Activated CD8-positive, alpha-beta memory T cell treated with anti-CD3 and anti-CD28 coated beads, Interleukin-2, amount 50 U/mL, for 1 hour (primary cell): ENCODE results near the gene B4GALT5.
"Not testable (repeated sequence)": the region's sequence is repeated elsewhere in the genome, so short reads cannot be mapped to it uniquely, and the experiment has no call there.

Source experiments
- DNase-seq: peaks from one replicate; pipeline ENCODE4 v3.0.0-alpha.2; 2020; ENCODE audit errors: extremely low read depth

Gene B4GALT5

DNA sequence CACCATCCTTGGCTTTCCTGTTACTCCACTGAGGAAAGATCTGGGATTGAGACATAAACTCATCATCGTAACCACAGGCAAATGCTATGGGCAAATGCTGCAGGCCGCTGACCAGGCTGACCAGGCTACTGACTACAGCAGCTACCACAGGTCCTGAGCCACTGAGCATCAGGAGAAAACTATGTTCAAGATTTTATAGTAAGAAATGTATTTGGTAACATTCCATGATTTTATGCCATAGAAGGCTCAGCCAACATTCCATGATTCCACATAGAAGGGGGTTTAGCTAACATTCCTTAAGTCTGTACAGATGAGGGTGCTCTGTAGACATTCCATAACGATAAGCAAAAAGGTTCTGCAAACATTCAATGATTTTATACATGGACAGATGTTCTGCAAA, 16.1 kb upstream of the B4GALT5 start:
- DNase-seq: no peak

DNA sequence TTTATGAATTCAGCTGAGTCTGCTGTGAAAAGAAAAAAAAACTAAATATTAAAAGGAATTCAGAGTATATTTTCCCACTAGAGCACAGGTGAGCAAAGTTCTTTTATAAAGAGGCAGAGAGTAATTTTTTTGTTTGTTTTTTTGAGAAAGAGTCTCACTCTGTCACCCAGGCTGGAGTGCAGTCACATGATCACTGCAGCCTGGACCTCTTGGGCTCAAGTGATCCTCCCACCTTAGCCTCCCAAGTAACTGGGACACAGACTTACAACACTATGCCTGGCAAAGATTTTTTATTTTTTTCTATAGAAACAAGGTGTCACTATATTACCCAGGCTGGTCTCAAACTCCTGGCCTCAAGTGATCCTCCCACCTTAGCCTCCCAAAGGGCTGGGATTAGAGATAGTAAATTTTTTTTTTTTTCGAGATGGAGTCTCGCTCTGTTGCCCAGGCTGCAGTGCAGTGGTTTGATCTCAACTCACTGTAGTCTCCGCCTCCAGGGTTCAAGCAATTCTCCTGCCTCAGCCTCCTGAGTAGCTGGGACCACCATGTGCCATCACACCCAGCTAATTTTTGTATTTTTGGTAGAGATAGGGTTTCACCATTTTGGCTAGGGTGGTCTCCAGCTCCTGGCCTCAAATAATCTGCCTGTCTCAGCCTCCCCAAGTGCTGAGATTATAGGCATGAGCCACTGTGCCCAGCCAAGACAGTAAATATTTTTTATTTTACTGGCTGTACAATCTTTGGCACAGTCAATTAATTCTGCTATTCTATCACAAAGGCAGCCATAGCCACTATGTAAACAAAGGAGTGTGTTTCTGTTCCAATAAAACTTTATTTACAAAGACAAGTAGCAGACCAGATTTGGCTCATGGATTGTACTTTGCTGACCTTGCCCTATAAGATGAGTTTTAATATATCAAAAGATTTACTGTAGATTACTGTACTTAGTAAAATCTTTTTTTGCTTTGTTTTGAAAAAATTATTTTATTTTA, 14.5 kb upstream of the B4GALT5 start:
- no peak for DNase-seq

DNA sequence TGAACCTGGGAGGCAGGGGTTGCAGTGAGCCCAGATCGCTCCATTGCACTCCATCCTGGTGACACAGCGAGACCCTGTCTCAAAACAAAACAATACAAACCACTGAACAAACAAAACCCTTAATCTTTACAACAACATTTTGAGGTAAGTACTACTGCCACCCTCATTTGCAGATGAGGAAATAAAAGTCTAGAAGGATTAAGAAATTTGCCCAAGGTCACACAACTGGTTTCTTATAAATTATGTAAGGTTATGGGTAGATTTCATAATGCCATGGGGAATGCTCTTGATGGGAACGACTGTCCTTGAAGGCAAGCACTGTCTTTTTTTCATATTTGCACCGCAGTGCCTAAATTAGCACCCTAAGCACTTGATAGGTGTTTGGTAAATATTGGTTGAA, 13.8 kb upstream of the B4GALT5 start:
- DNase-seq: no peak

DNA sequence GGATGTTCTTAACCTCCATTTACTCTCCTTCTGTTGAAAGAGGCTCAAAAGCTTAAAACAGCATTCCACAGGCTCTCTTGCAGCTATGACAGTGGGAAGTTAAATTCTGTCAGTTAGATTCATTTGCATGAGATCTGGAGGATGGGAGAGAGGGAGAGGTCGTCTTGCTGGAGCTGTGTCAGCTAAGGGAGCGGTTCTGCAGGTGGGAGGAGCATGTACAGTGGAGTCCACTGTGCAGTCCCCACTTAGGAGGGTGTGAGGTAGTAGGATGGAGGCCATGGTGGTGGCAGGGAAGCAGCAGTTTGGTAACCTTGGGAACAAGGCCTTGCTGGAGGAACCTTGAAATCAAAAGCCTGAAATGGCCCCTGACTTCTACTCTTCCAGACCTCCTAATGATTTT, 12.0 kb upstream of the B4GALT5 start:
- no peak for DNase-seq

DNA sequence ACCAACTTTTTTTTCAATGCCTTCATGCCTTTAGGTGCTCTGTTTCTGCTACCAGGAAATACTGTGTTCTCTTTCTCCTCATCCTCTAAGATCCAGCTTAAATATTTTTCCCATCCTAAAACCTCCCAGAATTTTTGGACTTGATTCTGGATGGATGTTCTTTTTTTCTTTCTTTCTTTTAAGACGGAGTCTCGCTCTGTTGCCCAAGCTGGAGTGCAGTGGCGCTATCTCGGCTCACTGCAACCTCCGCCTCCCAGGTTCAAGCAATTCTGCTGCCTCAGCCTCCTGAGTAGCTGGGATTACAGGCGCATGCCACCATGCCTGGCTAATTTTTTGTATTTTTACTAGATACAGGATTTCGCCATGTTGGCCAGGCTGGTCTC, 11.5 kb upstream of the B4GALT5 start:
- DNase-seq: not testable (repeated sequence)

DNA sequence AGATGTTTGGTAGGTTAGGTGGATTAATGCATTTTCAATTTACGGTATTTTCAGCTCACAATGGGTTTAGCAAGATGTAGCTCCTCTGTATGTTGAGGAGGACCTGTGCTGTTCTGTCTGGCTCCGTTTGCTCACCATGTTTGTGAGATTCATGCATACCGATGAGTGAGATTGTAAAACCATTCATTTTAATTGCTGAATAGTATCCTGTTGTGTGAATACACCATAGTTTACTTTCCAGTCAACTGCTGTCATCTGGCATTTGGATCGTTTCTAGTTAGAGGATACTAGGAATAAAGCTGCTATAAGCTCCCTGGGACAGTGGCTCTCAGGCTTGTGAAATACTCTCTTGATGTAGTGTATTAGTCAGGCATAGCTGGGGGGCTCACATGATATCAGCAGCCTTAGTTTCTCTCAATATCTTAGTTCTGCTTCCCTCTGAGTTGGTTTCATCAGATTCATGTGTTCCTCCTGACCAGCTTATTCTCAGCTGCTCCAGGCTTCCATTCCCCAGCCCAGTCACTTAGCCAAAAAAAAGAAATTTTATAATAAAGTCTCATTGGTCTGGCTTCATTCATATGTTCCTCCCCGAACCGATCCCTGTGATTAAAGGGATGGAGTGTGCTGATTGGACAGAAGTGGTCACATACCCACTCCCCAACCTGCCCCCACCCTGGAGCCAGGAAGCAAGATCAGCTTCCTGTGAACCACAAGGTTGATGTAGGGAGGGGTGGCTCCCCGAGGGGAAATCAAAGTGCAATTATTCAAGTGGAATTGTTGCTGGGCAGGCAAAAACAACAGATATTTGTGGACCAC, 10.9 kb upstream of the B4GALT5 start:
- DNase-seq: no peak

DNA sequence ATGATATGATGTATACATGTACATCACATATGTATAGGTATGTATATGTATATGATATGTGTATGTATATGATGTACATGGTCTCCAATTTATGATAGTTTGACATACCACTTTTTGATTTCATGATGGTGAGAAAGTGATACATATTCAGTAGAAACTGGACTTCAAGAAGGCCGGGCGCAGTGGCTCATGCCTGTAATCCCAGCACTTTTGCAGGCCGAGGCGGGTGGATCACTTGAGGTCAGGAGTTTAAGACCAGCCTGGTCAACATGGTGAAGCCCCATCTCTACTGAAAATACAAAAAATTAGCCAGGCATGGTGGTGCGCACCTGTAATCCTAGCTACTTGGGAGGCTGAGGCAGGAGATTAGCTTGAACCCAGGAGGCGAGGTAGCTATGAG, 10.1 kb upstream of the B4GALT5 start:
- not testable (repeated sequence) for DNase-seq

DNA sequence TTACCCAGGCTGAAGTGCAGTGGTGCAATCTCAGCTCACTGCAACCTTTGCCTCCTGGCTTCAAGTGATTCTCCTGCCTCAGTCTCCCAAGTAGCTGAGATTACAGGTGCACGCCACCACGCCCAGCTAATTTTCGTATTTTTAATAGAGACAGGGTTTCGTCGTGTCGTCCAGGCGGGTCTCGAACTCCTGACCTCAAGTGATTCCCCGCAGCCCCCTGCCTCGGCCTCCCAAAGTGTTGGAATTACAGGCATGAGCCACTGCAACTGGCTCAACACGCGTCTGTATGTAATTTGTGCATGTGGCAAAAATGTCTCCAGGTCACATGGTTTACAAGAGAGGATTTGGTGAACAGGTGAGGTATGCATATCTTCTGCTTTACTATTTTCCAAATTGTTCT, 7.6 kb upstream of the B4GALT5 start:
- DNase-seq: not testable (repeated sequence)

DNA sequence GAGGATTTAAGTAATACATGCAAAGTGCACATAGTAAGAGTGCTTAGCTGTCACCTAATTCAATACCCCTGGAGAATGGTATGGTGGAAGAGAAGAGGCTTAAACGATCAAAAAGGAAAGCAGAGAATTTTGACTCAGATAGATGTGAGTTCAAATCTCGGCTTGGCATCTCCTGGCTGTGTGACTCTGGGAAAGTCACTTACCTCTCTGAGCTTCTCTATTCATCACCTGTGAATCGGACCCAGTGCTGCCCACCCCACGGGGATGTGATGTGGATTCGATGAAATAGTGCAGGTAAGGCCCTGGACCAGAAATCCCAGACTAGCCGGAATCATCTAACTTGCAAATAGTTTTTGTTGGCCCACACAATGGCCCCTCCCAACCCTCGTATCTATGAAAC, 1.8 kb upstream of the B4GALT5 start:
- no peak for DNase-seq

DNA sequence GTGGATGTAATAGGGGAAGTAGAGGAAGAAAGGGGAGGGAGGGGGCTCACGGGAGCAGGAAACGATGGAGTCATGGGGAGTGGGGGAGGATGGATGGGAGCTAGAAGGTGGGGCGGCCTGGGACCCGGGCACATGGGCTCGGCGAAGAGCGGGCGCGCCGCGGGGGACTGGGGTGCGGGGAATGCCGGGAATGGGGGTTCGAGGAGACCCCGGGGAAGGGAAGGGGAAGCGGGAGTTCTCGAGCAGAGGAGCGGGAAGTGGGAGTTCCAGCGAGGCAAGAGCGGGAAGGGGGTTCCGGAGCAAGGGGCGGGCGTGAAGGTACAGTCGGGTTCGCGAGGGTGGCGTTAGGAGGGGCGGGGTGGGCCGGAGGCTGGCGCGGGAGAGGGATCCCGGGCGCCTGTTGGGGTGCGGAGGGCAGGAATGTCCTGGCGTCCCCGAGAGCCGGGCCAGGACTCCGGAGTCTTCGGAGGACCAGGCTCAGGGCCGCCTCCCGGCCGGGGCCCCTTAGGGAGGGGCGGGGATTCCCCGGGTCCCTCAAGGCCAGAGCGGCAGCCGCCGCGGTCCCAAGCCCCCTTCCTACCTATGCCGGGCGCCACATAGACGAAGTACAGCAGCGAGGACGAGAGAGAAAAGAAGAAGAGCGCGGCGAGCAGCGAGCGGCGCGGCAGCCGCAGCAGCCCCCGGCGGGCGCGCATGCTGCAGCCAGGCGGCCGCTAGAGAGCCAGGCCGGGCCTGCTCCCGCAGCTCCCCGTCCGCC, 504 bp downstream of the B4GALT5 start:
- DNase-seq: no peak

DNA sequence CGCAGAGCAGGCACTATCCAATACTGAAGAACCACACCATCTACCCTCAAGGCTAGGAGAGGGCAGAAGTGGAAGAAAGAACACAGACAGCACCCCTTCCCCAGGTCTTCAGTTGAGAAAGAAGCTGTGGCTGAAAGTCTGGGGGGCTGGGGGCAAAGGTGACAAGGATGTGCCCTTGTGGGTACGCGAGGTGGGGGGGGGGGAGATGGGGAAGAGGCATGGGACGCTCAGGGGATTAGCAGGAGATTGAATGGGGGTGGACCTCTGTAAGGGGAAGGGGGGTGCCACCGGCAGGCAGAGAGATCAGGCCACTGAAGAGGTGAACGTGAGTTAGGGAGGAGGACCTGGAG, 1.1 kb downstream of the B4GALT5 start:
- DNase-seq: no peak

DNA sequence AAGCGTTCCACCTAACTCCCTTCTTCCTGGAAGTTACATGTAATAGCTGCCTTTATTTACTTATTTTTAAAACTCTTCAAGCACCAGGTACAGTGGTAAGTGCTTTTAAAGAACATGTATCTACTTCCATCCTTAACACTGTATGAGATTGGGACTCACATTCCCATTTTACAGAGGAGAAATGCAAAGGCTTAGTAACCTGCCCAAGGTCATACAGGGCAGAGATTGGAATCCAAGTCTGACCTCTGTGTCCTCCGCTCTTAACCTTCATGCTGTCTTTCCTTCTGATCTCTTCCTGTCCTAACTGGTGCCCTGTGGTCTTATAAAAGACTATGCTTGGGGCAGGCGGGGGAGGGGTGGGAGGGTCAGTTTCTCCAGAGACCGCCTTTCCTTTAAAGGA, 1.6 kb downstream of the B4GALT5 start:
- DNase-seq: no peak

DNA sequence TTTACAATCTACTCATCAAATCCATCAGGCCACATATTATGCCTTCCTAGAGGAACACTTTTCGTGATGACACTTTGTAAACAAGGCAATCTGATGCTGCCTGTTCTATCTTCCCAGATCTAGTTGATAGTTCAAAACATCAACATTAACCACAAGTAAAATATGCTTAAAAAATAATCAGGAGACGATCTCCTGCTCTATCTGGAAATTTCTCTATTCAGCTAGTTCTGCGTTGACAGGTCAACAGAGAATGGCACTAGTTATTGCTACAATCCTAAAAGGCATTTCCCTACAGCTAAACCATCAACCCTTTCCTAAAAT, 2.1 kb downstream of the B4GALT5 start:
- DNase-seq: no peak

DNA sequence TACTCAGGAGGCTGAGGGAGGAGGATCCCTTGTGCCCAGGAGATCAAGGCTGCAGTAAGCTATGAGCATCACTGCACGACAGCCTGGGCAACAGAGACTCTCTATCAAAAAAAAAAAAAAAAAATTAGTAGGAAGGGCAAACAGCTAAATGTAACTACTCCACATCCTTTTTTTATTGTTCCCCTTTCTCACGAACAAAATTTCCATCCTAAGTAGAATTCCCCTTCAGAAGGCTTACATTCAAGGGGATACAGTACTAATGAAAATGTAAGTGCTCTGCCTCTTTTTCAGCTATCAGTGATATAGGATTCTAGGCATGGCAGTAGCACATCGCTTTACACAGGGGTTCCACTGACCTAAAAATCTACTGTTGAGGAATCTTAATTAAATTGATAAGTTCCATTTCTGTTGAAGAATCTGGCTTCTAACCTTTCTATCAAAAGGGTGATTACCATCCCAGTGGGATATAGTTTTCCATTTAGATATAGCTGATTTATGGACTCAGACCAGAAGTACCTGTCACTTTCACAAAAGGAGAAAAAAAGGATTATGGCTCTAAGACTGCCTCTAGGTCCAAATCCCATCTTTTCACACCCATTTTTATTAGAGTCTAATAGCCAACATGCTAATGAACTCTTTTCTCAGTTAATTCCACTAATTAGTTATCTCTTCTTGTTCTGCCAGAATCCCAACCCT, 2.6 kb downstream of the B4GALT5 start:
- no peak for DNase-seq

DNA sequence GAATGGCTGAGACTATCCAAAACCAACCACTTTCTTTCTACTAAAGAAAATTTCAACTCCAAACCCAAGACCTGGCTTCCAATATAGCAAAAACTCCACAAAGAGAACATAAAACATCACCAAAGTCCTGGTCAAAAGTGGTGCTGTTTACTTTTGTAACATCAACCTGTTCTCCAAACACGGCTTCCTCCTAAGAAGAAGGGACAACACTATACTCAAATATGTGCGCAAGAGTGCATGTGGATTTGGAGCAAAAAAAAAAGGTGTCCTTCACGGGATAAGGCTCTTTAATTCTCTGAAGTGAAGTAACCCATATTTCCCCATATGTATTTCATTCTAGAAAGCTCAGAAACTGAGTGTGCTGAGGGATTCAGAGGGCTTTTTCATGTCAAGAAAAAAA, 6.6 kb downstream of the B4GALT5 start:
- DNase-seq: no peak

DNA sequence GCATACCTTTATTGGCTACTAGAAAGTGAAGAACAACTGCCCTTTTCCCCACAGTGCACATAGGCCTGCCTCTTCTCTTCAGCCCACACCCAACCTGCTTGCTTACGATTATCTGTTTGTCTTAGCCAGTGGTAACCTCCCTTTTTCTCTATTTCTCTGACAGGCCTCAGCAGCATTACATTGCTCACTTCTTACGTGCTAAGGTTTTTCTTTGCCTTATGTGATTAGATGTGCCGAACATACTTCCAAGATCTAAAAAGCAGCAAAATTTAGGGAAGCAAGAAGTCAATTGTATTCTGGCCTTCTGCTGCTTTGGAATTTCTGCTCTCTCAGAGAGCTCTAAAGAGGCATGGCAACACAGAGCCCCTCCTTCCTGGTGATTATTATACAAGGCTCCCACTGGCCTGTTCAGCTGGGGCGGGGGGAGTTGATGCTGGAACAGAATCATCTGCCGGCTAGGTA, 7.0 kb downstream of the B4GALT5 start:
- DNase-seq: no peak

DNA sequence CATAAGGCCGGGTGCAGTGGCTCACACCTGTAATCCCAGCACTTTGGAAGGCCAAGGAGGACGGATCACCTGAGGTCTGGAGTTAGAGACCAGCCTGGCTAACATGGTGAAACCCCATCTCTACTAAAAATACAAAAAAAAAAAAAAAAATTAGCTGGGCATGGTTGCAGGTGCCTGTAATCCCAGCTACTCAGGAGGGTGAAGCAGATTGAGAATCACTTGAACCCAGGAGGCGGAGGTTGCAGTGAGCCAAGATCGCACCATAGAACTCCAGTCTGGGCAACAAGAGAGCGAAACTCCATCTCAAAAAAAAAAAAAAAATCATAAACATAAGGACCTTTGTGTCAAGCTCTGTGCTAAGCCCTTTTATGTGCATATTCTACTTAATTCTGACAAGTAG, 7.8 kb downstream of the B4GALT5 start:
- DNase-seq: not testable (repeated sequence)

DNA sequence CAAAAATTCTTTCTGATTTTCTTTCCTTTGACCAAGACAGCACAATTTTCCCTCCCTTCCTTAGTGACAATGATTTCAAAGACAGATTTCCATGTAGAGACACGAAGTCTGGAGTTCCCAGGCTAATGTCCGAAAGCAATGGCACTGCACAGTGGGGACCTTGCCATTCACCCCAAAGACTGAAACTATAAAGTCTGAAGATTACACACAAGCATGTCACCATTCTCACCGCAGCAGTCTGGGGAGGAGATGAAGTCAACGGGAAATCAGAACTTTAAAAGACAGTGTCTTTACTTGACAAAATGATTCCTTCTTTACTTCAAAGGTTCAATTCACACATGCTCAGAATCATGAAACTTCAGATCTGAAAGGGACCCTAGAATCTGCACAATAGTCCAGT, 8.3 kb downstream of the B4GALT5 start:
- no peak for DNase-seq

DNA sequence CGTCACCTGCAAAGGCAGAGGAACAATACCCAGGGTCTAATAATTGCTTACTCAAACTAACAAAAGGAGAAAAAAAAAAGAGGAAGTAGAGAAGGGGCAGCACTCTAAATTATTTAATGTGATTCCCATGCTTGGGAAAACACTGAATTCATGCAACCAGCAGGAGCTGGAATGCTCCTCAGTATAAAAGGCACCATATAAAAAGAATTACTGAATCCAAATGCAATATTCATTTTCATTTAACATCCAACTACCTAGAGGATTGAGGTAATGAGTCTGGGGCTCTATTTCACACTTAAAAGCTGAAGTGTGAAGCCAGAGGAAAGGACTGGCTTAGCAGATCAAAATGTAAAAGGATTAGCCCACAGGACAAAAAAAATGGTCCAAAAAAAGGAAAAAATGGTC, 8.7 kb downstream of the B4GALT5 start:
- no peak for DNase-seq

DNA sequence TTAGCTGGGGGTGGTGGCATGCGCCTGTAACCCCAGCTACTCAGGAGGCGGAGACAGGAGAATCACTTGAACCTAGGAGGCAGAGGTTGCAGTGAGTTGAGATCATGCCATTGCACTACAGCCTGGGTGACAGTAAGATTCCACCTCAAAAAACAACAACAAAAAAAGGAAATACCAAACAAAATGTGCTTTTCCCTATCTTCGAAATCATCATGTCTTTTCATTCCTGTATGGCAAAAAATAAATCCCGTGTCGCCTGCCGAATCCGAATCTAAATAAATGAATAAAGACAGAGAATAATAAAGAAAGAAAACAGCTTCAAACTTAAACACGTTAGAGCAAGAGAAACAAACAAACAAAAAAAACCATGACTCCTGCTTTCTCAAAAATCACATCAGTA, 11.8 kb downstream of the B4GALT5 start:
- DNase-seq: no peak

DNA sequence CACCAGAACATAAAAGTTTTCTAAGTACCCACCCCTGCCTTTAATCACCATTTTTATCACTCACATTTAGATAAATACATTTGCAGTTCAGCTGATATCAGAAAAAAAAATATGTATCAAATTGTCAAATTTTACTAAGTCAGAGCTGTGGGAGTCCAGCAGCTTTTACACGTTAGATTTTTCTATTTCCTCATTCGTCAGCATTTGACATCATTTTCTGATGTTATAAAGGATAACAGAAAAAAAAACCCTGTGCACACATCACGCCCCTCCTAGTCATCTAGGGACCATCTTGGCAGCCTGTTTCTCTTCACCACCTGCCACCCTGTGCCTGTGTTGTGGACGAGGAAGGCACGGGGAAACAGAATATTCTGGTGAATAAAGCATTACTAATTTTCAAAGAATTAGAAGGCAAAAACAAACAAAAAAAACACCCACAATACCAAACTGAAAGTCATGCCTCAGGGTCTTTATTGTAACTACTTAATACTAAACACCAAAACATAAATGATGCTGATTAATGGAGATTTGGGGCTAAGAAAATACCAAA, 12.4 kb downstream of the B4GALT5 start:
- no peak for DNase-seq
